GM23248 (cell line): ENCODE results near the gene ADAMTSL2. TPM values are rescaled to one million over a fixed set of nuclear protein-coding genes. Genes with fewer than 3 reads are reported as not detected.

Experiments used
- DNase-seq: peaks from one replicate; pipeline ENCODE4 v3.0.0-alpha.2; 2015
- H2AFZ ChIP-seq: fragments of 200-600 bp; sonication (generic); 2 replicates; pipeline ENCODE4 v1.6.1; 2016; ENCODE audit warnings: antibody characterized with exemption
- H3F3A ChIP-seq: fragments of 200-600 bp; sonication (generic); 2 replicates; pipeline ENCODE4 v1.6.1; 2016; ENCODE audit warnings: mild to moderate bottlenecking, antibody characterized with exemption, mixed run types; ENCODE audit not compliant: insufficient read depth
- H3K27ac ChIP-seq: fragments of 200-600 bp; sonication (generic); 2 replicates; pipeline ENCODE4 v1.5.1; 2016; ENCODE audit warnings: mild to moderate bottlenecking
- H3K27me3 ChIP-seq: fragments of 200-600 bp; sonication (generic); replicated peaks from 2 replicates; pipeline ENCODE4 v1.6.1; 2016; ENCODE audit warnings: mild to moderate bottlenecking; ENCODE audit not compliant: insufficient read depth
- H3K36me3 ChIP-seq: fragments of 200-600 bp; sonication (generic); 2 replicates; pipeline ENCODE4 v1.6.1; 2016; ENCODE audit warnings: low read depth, mild to moderate bottlenecking
- H3K4me1 ChIP-seq: fragments of 200-600 bp; sonication (generic); 2 replicates; pipeline ENCODE4 v1.6.1; 2016; ENCODE audit warnings: mild to moderate bottlenecking; ENCODE audit not compliant: insufficient read depth
- H3K4me2 ChIP-seq: fragments of 200-600 bp; sonication (generic); one replicate; pipeline ENCODE4 v1.6.1; 2016; ENCODE audit warnings: mild to moderate bottlenecking; ENCODE audit not compliant: unreplicated experiment
- H3K4me3 ChIP-seq: fragments of 200-600 bp; sonication (generic); 2 replicates; pipeline ENCODE4 v1.5.1; 2016; ENCODE audit warnings: mild to moderate bottlenecking
- H3K79me2 ChIP-seq: fragments of 200-600 bp; sonication (generic); 2 replicates; pipeline ENCODE4 v1.6.1; 2016; ENCODE audit warnings: mild to moderate bottlenecking; ENCODE audit not compliant: insufficient read depth
- H3K9ac ChIP-seq: fragments of 200-600 bp; sonication (generic); 2 replicates; pipeline ENCODE4 v1.6.1; 2016; ENCODE audit warnings: mild to moderate bottlenecking
- H3K9me2 ChIP-seq: fragments of 200-600 bp; sonication (generic); 2 replicates; pipeline ENCODE4 v1.6.1; 2016; ENCODE audit warnings: mixed run types, mild to moderate bottlenecking, moderate library complexity; ENCODE audit not compliant: insufficient read depth
- H3K9me3 ChIP-seq: fragments of 200-600 bp; sonication (generic); one replicate; pipeline ENCODE4 v1.6.1; 2017; ENCODE audit warnings: low read depth
- H4K20me1 ChIP-seq: fragments of 200-600 bp; sonication (generic); 2 replicates; pipeline ENCODE4 v1.6.0; 2016; ENCODE audit not compliant: insufficient read depth
- EZH2 ChIP-seq: fragments of 200-600 bp; sonication (generic); IDR thresholded peaks from 2 replicates; pipeline ENCODE4 v1.6.1; 2018; ENCODE audit warnings: antibody characterized with exemption, mild to moderate bottlenecking; ENCODE audit not compliant: insufficient read depth, poor library complexity, severe bottlenecking
- EZH2phosphoT487 ChIP-seq: fragments of 200-600 bp; sonication (generic); IDR thresholded peaks from 2 replicates; pipeline ENCODE4 v1.6.1; 2018; ENCODE audit warnings: antibody characterized with exemption, moderate library complexity, mild to moderate bottlenecking, low read depth; ENCODE audit not compliant: insufficient read depth
- WGBS, 2 experiments: methylation state at CpG; one replicate each; pipeline ENCODE4 v1.1.6; 2015 to 2017; ENCODE audit warnings: low lambda C conversion rate in 2 of 2, low coverage in 1 of 2; ENCODE audit errors: missing lambda C conversion rate in 2 of 2; 5-methylcytosine and 5-hydroxymethylcytosine counted together
- in situ Hi-C: fragments of 300-500 bp; cut with MboI; formaldehyde crosslinking; loops from 2 replicates; pipeline ENCODE4 v1.15.0; 2020
- polyA plus RNA-seq: library from polyadenylated mRNA; unstranded; fragments of >200 nt; fragmentation: Nextera tagmentation; extraction: Ambion mirVana; gene quantifications from 2 replicates; pipeline ENCODE4 v1.2.1, GENCODE V29; 2016
- total RNA-seq: library from RNA; depleted of rRNA; stranded (reverse); fragments of >200 nt; shearing (Covaris generic); gene quantifications from 2 replicates; pipeline ENCODE4 v1.2.3, GENCODE V29; 2014

Gene ADAMTSL2
- total and polyA plus RNA-seq, 2 experiments from 2014 or later = 0.11 TPM; not detected in 1

- Histone ChIP-seq H3K36me3 (no peaks in the 10 kb centered on the region), H4K20me1 (no peaks in the 10 kb centered on the region), H3K9me3 (no peaks in the 10 kb centered on the region), H3K4me1 (no peaks in the 10 kb centered on the region), H3F3A (no peaks in the 10 kb centered on the region), H3K9me2 (no peaks in the 10 kb centered on the region), H2AFZ (no peak overlapping the region), H3K27ac (no peak overlapping the region), H3K27me3 (peaks cover 64% of the 10 kb centered on the region), H3K4me3 (no peak overlapping the region), H3K9ac (no peak overlapping the region), H3K4me2 (no peak overlapping the region), H3K79me2 (no peaks in the 10 kb centered on the region)
- DNase-seq = peak; percentile 42
- 3 to 4% methylated on average over 27 to 28 of the region's 28 CpGs for WGBS, 2 experiments
- in situ Hi-C loops = no loop called here
- no peak for TF ChIP-seq EZH2
- no peak for TF ChIP-seq EZH2phosphoT487
Observed at GRCh38 chr9:133584559-133585476, 50.3 kb downstream of the ADAMTSL2 start.

DNA sequence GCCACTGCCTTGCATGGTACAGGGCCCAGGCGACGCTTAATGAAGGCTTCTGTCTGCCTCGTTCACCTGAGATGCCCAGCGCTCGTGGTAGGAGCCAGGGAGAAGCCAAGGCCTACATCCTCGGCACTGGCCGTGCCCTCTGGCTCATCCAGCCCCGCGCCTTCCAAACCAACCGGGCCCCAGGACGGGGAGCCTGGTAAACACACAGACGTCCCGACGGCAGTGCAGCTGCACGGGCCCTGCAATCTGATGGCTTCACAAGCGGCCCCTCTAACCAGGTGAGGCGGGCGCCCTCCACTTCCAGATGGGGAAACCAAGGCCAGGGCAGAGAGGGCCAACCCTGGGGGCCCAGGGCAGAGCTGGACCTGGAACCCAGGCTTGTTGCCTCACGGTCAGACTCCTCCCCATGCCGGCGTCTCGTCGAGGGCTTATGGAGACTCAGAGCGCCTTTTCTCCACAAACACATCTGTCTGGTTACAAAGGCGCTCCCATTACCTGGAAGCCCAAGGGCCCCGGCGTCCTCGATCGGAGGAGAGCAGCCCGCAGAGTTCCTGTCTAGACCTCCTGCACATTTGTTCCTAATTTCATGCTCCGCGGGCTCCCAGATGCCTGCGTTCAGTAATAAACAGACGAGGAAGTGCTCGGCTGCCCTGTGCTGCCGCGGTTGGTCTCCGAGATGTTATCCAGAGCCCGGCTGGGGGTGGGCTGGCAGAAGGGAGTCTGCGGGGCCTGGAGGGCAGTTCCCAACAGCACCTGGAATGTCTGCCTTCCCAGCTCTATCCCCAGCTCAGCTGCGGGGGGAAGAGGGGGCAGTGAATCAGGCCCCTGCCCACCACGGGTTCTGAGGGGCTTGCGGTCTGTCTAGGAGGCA lies 51.2 kb downstream of the ADAMTSL2 start:
- Histone ChIP-seq H3K27ac (no peak overlapping the region), H3K9me2 (no peaks in the 10 kb centered on the region), H4K20me1 (no peaks in the 10 kb centered on the region), H3K79me2 (no peaks in the 10 kb centered on the region), H2AFZ (no peak overlapping the region), H3K36me3 (no peaks in the 10 kb centered on the region), H3K4me1 (no peaks in the 10 kb centered on the region), H3K9ac (no peak overlapping the region), H3F3A (no peaks in the 10 kb centered on the region), H3K4me2 (no peak overlapping the region), H3K9me3 (no peaks in the 10 kb centered on the region), H3K4me3 (no peak overlapping the region), H3K27me3 (peaks cover 62% of the 10 kb centered on the region)
- WGBS, 2 experiments = 22 to 23% methylated on average over 43 of the region's 43 CpGs
- DNase-seq = no peak
- no peak for TF ChIP-seq EZH2
- in situ Hi-C loops = no loop called here

- in situ Hi-C loops = no loop called here
- peaks cover 49% of the 10 kb centered on the region for H3K27me3 ChIP-seq
- TF ChIP-seq EZH2phosphoT487 (no peak), EZH2 (no peak)
- H4K20me1 ChIP-seq = no peaks in the 10 kb centered on the region
- no peaks in the 10 kb centered on the region for H3F3A ChIP-seq
- DNase-seq = no peak
- no peaks in the 10 kb centered on the region for H3K36me3 ChIP-seq
- H3K4me3 ChIP-seq = no peak overlapping the region
- H3K4me2 ChIP-seq = no peak overlapping the region
- no peak overlapping the region for H3K27ac ChIP-seq
- H3K79me2 ChIP-seq = no peaks in the 10 kb centered on the region
- no peaks in the 10 kb centered on the region for H3K9me2 ChIP-seq
- no peak overlapping the region for H3K9ac ChIP-seq
- H3K9me3 ChIP-seq = no peaks in the 10 kb centered on the region
- no peak overlapping the region for H2AFZ ChIP-seq
- H3K4me1 ChIP-seq = no peaks in the 10 kb centered on the region
- WGBS, 2 experiments = 59 to 61% methylated on average over 8 of the region's 8 CpGs
Observed at GRCh38 chr9:133587051-133587450, 52.5 kb downstream of the ADAMTSL2 start.

DNA sequence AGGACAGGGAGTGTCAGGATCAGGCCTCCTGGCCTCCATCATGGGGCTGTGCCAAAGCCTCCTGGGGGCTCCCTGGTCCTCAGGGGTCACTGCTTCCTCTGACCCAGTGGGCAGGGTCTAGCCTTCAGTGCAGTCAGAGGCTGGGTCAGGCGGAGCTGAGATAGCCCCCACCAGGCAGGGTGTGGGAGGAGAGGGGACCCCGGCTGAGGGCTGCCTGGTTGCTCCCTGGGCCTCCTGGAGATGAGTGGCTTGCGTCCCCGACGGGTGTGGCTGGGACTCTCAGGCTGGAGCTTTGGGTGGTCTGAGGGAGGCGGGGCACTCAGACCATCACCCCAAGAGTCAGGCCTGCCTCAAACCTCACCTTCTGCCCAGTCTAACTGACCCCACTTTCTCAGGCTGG lies 53.0 kb downstream of the ADAMTSL2 start:
- WGBS, 2 experiments = 71 to 75% methylated on average over 6 of the region's 6 CpGs
- Histone ChIP-seq H4K20me1 (no peaks in the 10 kb centered on the region), H3K9me3 (no peaks in the 10 kb centered on the region), H3K4me1 (no peaks in the 10 kb centered on the region), H3K9ac (no peak overlapping the region), H3K36me3 (no peaks in the 10 kb centered on the region), H3K9me2 (no peaks in the 10 kb centered on the region), H2AFZ (no peak overlapping the region), H3K27ac (no peak overlapping the region), H3K27me3 (peaks cover 45% of the 10 kb centered on the region), H3F3A (no peaks in the 10 kb centered on the region), H3K4me2 (no peak overlapping the region), H3K4me3 (no peak overlapping the region), H3K79me2 (no peaks in the 10 kb centered on the region)
- no peak for DNase-seq
- no peak for TF ChIP-seq EZH2
- TF ChIP-seq EZH2phosphoT487 = no peak
- in situ Hi-C loops = no loop called here
